Liver (tissue), 9 donors: ENCODE results near the gene USH2A. TPM values are rescaled to one million over a fixed set of nuclear protein-coding genes. Genes with fewer than 3 reads are reported as not detected.

Experiments used
- DNase-seq: peaks from one replicate; pipeline ENCODE4 v3.0.0-alpha.2; 2017; ENCODE audit warnings: low spot score
- H3K27ac ChIP-seq, 2 donors: one replicate each; pipeline ENCODE4 v1.7.0; 2013; ENCODE audit warnings: inconsistent platforms in 2 of 2, low read length in 2 of 2, control low read depth in 1 of 2, low read depth in 1 of 2, mild to moderate bottlenecking in 1 of 2
- H3K27me3 ChIP-seq, 4 donors: one replicate each; pipeline versions ENCODE4 v1.6.1 to v1.7.0; 2013; ENCODE audit warnings: low read length in 3 of 4, inconsistent platforms in 1 of 4, mild to moderate bottlenecking in 1 of 4, moderate library complexity in 1 of 4; ENCODE audit not compliant: control insufficient read depth in 4 of 4, insufficient read depth in 4 of 4
- H3K36me3 ChIP-seq, 4 donors: one replicate each; pipeline versions ENCODE4 v1.6.1 to v1.7.0; 2013; ENCODE audit warnings: low read length in 3 of 4, mild to moderate bottlenecking in 3 of 4, low read depth in 1 of 4, moderate library complexity in 1 of 4; ENCODE audit not compliant: control insufficient read depth in 4 of 4, insufficient read depth in 3 of 4
- H3K4me1 ChIP-seq, 4 donors: one replicate each; pipeline versions ENCODE4 v1.6.1 to v1.7.0; 2013; ENCODE audit warnings: low read length in 3 of 4, mild to moderate bottlenecking in 3 of 4, moderate library complexity in 1 of 4; ENCODE audit not compliant: control insufficient read depth in 4 of 4, insufficient read depth in 4 of 4
- H3K4me3 ChIP-seq, 3 donors: one replicate each; pipeline versions ENCODE4 v1.6.1 to v1.7.0; 2013; ENCODE audit warnings: low read length in 3 of 3, control low read depth in 1 of 3, low read depth in 1 of 3, mild to moderate bottlenecking in 1 of 3
- H3K9ac ChIP-seq, 2 donors: one replicate each; pipeline ENCODE4 v1.7.0; 2013; ENCODE audit warnings: low read length in 2 of 2, mild to moderate bottlenecking in 2 of 2, moderate library complexity in 2 of 2, control low read depth in 1 of 2, low read depth in 1 of 2
- H3K9me3 ChIP-seq, 4 donors: one replicate each; pipeline versions ENCODE4 v1.6.1 to v1.7.0; 2013; ENCODE audit warnings: low read length in 3 of 4; ENCODE audit not compliant: control insufficient read depth in 4 of 4
- EGR1 ChIP-seq, 2 donors: IDR thresholded peaks; 2 replicates each; pipeline ENCODE4 v1.6.1; 2016 to 2018; ENCODE audit warnings: antibody characterized with exemption in 2 of 2, low read depth in 2 of 2
- FOXA1 ChIP-seq: IDR thresholded peaks from 2 replicates; pipeline ENCODE4 v1.6.1; 2016; ENCODE audit warnings: antibody characterized with exemption
- FOXA2 ChIP-seq: IDR thresholded peaks from 2 replicates; pipeline ENCODE4 v1.6.1; 2016; ENCODE audit warnings: antibody characterized with exemption
- GABPA ChIP-seq, 2 donors: IDR thresholded peaks in 1 of 2; conservative IDR thresholded peaks in 1 of 2; 2 replicates each; pipeline ENCODE4 v1.6.1; 2016; ENCODE audit warnings: antibody characterized with exemption in 2 of 2, mild to moderate bottlenecking in 1 of 2, moderate library complexity in 1 of 2
- HNF4A ChIP-seq, 2 donors: conservative IDR thresholded peaks; 2 replicates each; pipeline ENCODE4 v1.6.1; 2016; ENCODE audit warnings: antibody characterized with exemption in 2 of 2, mild to moderate bottlenecking in 2 of 2
- HNF4G ChIP-seq: IDR thresholded peaks from 2 replicates; pipeline ENCODE4 v1.6.1; 2016; ENCODE audit warnings: antibody characterized with exemption
- JUND ChIP-seq, 2 donors: IDR thresholded peaks; 2 replicates each; pipeline ENCODE4 v1.6.1; 2016; ENCODE audit warnings: antibody characterized with exemption in 2 of 2
- NR2F2 ChIP-seq: IDR thresholded peaks from 2 replicates; pipeline ENCODE4 v1.6.1; 2016; ENCODE audit warnings: antibody characterized with exemption
- RXRA ChIP-seq, 2 donors: IDR thresholded peaks; 2 replicates each; pipeline ENCODE4 v1.6.1; 2017 to 2018; ENCODE audit warnings: antibody characterized with exemption in 2 of 2, mild to moderate bottlenecking in 1 of 2
- SP1 ChIP-seq: IDR thresholded peaks from 2 replicates; pipeline ENCODE4 v1.6.1; 2018; ENCODE audit warnings: antibody characterized with exemption, mild to moderate bottlenecking
- TAF1 ChIP-seq: conservative IDR thresholded peaks from 2 replicates; pipeline ENCODE4 v1.6.1; 2016; ENCODE audit warnings: antibody characterized with exemption, mild to moderate bottlenecking
- YY1 ChIP-seq: IDR thresholded peaks from 2 replicates; pipeline ENCODE4 v1.6.1; 2016; ENCODE audit warnings: antibody characterized with exemption, mild to moderate bottlenecking
- WGBS: extraction: QIAGEN DNeasy Blood & Tissue Kit; methylation state at CpG from one replicate; pipeline ENCODE4 v1.1.7; 2013; 5-methylcytosine and 5-hydroxymethylcytosine counted together
- polyA plus RNA-seq, 2 donors: library from polyadenylated mRNA; stranded (reverse) in 1 of 2; unstranded in 1 of 2; fragments of 200-250 nt in 1 of 2; fragments of >200 nt in 1 of 2; fragmentation: Nextera tagmentation in 1 of 2; extraction: Ambion mirVana in 1 of 2; gene quantifications; one replicate each; pipeline versions ENCODE4 v1.2.1 to v1.2.3, GENCODE V29; 2013 to 2015
- total RNA-seq, 2 donors: library from RNA; depleted of rRNA; stranded (reverse); fragments of >200 nt; gene quantifications; one replicate each; pipeline ENCODE4 v1.2.3, GENCODE V29; 2014
- TF ChIP-seq, protein P1 (sequence below): IDR thresholded peaks from 2 replicates; pipeline ENCODE4 v1.6.1; 2016; ENCODE audit warnings: antibody characterized with exemption
- TF ChIP-seq, protein P2 (sequence below): fragments of 150-350 bp; IDR thresholded peaks from 2 replicates; pipeline ENCODE4 v1.5.1; 2017; ENCODE audit warnings: improper control_type of control experiment, low read depth, low read length; ENCODE audit not compliant: missing input control
- TF ChIP-seq, protein P3 (sequence below): IDR thresholded peaks from 2 replicates; pipeline ENCODE4 v1.6.1; 2016; ENCODE audit warnings: antibody characterized with exemption
- TF ChIP-seq, protein P4 (sequence below): IDR thresholded peaks from 2 replicates; pipeline ENCODE4 v1.6.1; 2016; ENCODE audit warnings: antibody characterized with exemption
- donor health status: healthy.
- donor health status: healthy.
- donor health status: healthy.
- donor health status: healthy.
- donor health status: healthy.

Gene USH2A
- total and polyA plus RNA-seq, 4 donors, result 0.14 to 1.0 (median 0.31) TPM

DNA sequence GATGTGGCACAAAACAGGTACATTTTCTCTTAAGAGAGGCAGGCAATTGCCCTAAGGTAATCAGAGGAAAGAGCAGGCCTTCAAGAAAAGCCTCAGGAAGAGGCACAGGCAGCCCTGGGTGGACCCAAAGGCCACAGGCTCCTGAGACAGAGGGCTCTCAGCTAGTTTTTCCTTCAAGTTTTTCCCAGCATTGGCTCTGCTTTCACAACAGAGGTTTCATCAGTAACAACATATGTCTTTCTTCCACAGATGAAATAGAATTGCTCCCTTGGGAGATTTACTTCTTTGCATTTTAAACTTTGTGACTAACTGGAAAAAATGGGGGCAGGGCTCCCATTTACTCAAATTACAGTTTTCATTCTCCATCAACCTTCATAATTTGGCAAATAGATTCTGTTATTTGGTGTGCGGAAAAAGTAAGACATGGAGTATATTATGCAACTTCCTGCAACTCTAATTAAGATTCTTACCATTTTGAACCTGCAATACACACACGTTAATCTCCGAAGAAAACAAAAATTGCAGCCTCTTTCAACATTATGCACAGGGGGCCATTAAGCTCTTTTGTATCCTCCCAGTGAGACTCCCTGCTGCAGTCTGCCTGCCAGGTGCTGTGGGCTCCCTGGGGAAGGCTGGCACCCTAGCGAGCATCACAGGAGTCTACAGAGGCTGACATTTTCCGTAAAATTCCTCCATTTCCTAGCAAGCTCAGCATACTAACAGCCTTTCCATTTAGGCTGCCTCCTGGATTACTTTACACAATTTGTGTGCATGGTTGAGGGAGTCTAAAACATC lies 282.3 kb downstream of the USH2A start:
- no peaks in the 10 kb centered on the region for H3K4me1 ChIP-seq
- TF ChIP-seq RXRA (IDR thresholded peaks at IDR 0.05) (no peak), HNF4G (no peak), EGR1 (IDR thresholded peaks at IDR 0.05; ENCODE audit: low read depth in 2 of 2) (no peak), FOXA1 (no peak), YY1 (no peak), FOXA2 (no peak), TAF1 (no peak), GABPA (IDR thresholded peaks at IDR 0.05 in 1 of 2, conservative IDR thresholded peaks at IDR 0.05 in 1 of 2) (no peak)
- TF ChIP-seq, protein P1, sequence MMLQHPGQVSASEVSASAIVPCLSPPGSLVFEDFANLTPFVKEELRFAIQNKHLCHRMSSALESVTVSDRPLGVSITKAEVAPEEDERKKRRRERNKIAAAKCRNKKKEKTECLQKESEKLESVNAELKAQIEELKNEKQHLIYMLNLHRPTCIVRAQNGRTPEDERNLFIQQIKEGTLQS, result no peak
- H3K36me3 ChIP-seq, result no peaks in the 10 kb centered on the region
- no peak for DNase-seq
- no peak overlapping the region for H3K4me3 ChIP-seq
- no peak overlapping the region for H3K9ac ChIP-seq
- H3K27me3 ChIP-seq, result no peaks in the 10 kb centered on the region
- WGBS, result 68% methylated on average over 5 of the region's 5 CpGs
- no peak overlapping the region for H3K27ac ChIP-seq
- H3K9me3 ChIP-seq, result no peaks in the 10 kb centered on the region

DNA sequence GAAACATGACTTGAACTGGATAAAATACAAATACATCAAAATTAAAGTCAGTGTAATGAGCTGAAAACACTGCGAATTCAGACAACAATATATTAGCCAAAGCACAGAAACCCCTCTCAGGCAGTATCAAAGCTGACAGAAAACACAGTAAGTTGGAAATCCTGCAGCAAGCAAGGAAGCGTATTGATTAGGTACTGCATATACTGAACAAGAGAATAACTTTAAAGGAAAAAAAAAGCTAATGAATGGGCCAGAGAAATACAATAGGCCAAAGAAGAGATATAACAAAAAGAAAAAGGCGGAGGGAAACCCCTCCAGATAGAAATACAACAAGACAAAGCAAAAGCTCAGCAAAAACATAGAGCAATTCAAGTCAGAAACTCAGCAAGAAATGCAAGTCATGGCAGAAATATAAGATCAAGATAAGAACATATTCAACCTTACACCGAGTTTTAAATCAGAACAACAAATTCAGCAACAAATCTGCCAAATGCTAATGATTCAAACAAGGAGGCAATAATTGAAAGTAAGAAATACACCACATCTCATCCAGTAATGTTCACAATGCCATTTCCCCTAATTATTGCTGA lies 299.0 kb downstream of the USH2A start:
- Histone ChIP-seq H3K9me3 (no peaks in the 10 kb centered on the region), H3K27me3 (no peaks in the 10 kb centered on the region), H3K36me3 (no peaks in the 10 kb centered on the region), H3K9ac (no peak overlapping the region), H3K4me3 (no peak overlapping the region), H3K27ac (no peak overlapping the region), H3K4me1 (no peaks in the 10 kb centered on the region)
- DNase-seq, result no peak
- 87% methylated on average over 4 of the region's 4 CpGs for WGBS
- TF ChIP-seq YY1 (no peak), HNF4A (conservative IDR thresholded peaks at IDR 0.05) (no peak), JUND (IDR thresholded peaks at IDR 0.05) (no peak), GABPA (IDR thresholded peaks at IDR 0.05 in 1 of 2, conservative IDR thresholded peaks at IDR 0.05 in 1 of 2) (no peak), FOXA1 (no peak), EGR1 (IDR thresholded peaks at IDR 0.05; ENCODE audit: low read depth in 2 of 2) (no peak), FOXA2 (no peak), SP1 (no peak), HNF4G (no peak)
- TF ChIP-seq, protein P2, sequence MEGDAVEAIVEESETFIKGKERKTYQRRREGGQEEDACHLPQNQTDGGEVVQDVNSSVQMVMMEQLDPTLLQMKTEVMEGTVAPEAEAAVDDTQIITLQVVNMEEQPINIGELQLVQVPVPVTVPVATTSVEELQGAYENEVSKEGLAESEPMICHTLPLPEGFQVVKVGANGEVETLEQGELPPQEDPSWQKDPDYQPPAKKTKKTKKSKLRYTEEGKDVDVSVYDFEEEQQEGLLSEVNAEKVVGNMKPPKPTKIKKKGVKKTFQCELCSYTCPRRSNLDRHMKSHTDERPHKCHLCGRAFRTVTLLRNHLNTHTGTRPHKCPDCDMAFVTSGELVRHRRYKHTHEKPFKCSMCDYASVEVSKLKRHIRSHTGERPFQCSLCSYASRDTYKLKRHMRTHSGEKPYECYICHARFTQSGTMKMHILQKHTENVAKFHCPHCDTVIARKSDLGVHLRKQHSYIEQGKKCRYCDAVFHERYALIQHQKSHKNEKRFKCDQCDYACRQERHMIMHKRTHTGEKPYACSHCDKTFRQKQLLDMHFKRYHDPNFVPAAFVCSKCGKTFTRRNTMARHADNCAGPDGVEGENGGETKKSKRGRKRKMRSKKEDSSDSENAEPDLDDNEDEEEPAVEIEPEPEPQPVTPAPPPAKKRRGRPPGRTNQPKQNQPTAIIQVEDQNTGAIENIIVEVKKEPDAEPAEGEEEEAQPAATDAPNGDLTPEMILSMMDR, result no peak
- TF ChIP-seq, protein P3, sequence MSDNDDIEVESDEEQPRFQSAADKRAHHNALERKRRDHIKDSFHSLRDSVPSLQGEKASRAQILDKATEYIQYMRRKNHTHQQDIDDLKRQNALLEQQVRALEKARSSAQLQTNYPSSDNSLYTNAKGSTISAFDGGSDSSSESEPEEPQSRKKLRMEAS, result no peak

DNA sequence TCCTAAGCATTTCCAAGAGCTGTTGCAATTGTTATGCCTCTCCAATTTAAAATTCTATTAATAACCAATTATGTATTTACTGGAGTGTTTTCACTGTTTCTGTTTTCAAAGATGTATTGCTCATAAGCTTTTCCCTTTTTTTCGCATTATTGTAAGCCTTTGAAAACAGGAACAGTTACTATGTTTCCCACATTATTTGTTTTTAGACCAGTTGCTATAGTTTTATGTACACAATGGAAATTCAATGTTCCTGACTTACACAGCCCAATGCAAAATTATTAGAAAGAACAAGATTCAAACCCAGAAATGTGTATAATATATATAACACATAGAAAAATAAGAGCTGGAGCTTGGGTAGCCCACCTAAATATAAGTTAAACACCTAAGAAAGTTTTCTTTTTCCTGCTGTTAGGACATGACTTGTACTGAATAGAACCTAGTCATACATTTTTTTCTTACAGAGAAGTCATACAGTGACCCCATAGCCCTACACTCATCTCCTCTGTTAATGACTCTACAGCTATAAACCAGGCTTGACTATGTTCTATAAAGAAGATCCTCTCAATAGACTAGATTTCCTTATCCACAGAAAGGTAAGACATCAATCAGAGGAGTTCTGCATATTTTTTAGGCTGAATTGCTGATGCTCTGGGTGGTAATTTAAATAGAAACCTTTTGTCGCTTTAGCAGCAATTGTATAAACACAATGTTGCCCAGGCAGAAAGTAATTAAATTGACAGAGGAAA lies 299.6 kb downstream of the USH2A start:
- H3K9me3 ChIP-seq, result no peaks in the 10 kb centered on the region
- H3K27ac ChIP-seq, result no peak overlapping the region
- H3K36me3 ChIP-seq, result no peaks in the 10 kb centered on the region
- no peak for DNase-seq
- WGBS, result 72% methylated on average over 2 of the region's 2 CpGs
- H3K4me1 ChIP-seq, result no peaks in the 10 kb centered on the region
- H3K27me3 ChIP-seq, result peaks cover 0 to 2% (median 0%) of the 10 kb centered on the region in 4 donors
- no peak overlapping the region for H3K4me3 ChIP-seq
- H3K9ac ChIP-seq, result no peak overlapping the region
- no peak for TF ChIP-seq TAF1
- TF ChIP-seq, protein P1, result no peak
- TF ChIP-seq, protein P2, result no peak
- TF ChIP-seq NR2F2, result no peak
- TF ChIP-seq, protein P4, sequence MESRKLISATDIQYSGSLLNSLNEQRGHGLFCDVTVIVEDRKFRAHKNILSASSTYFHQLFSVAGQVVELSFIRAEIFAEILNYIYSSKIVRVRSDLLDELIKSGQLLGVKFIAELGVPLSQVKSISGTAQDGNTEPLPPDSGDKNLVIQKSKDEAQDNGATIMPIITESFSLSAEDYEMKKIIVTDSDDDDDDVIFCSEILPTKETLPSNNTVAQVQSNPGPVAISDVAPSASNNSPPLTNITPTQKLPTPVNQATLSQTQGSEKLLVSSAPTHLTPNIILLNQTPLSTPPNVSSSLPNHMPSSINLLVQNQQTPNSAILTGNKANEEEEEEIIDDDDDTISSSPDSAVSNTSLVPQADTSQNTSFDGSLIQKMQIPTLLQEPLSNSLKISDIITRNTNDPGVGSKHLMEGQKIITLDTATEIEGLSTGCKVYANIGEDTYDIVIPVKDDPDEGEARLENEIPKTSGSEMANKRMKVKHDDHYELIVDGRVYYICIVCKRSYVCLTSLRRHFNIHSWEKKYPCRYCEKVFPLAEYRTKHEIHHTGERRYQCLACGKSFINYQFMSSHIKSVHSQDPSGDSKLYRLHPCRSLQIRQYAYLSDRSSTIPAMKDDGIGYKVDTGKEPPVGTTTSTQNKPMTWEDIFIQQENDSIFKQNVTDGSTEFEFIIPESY, result no peak
- no peak for TF ChIP-seq YY1
